HG03097 (cell line): Measurements from ENCODE around the gene THSD4.
"Not testable (repeated sequence)": the region's sequence is repeated elsewhere in the genome, so short reads cannot be mapped to it uniquely, and the experiment has no call there.

ENCODE experiments used
- ATAC-seq: cut with Tn5 transposase; IDR thresholded peaks from one replicate; pipeline ENCODE4 v1.9.1; 2021; ENCODE audit not compliant: unreplicated experiment, low FRiP score

The THSD4 gene

GRCh38 chr15:71435552-71435951, 320.3 kb downstream of the THSD4 start:
- ATAC-seq, result no peak

GRCh38 chr15:71436854-71437253, 321.6 kb downstream of the THSD4 start:
- no peak for ATAC-seq

- no peak for ATAC-seq
Measured at GRCh38 chr15:71437404-71437803, 322.1 kb downstream of the THSD4 start.

GRCh38 chr15:71437919-71438318, 322.6 kb downstream of the THSD4 start:
- no peak for ATAC-seq

- not testable (repeated sequence) for ATAC-seq
Measured at GRCh38 chr15:71439478-71439877, 324.2 kb downstream of the THSD4 start.

- ATAC-seq, result no peak
Measured at GRCh38 chr15:71440489-71441110, 325.3 kb downstream of the THSD4 start.

- ATAC-seq, result no peak
Measured at GRCh38 chr15:71443538-71443937, 328.3 kb downstream of the THSD4 start.

GRCh38 chr15:71444032-71444810, 328.9 kb downstream of the THSD4 start:
- ATAC-seq, result no peak

- no peak for ATAC-seq
Measured at GRCh38 chr15:71444866-71445590, 329.8 kb downstream of the THSD4 start.

GRCh38 chr15:71447328-71448250, 332.3 kb downstream of the THSD4 start:
- ATAC-seq, result no peak

- no peak for ATAC-seq
Measured at GRCh38 chr15:71448688-71449114, 333.4 kb downstream of the THSD4 start.

- no peak for ATAC-seq
Measured at GRCh38 chr15:71449363-71449762, 334.1 kb downstream of the THSD4 start.

GRCh38 chr15:71449956-71450355, 334.7 kb downstream of the THSD4 start:
- ATAC-seq, result no peak

- ATAC-seq, result no peak
Measured at GRCh38 chr15:71451130-71451529, 335.9 kb downstream of the THSD4 start.

GRCh38 chr15:71452893-71453292, 337.6 kb downstream of the THSD4 start:
- ATAC-seq, result no peak

- ATAC-seq, result no peak
Measured at GRCh38 chr15:71454462-71454996, 339.3 kb downstream of the THSD4 start.

- ATAC-seq, result no peak
Measured at GRCh38 chr15:71455107-71455506, 339.8 kb downstream of the THSD4 start.

- ATAC-seq, result no peak
Measured at GRCh38 chr15:71455878-71456277, 340.6 kb downstream of the THSD4 start.

- ATAC-seq, result no peak
Measured at GRCh38 chr15:71456362-71456761, 341.1 kb downstream of the THSD4 start.

- no peak for ATAC-seq
Measured at GRCh38 chr15:71456811-71457210, 341.5 kb downstream of the THSD4 start.
